ENCODE data around the gene CCDC85A. TPM values are rescaled to one million over a fixed set of nuclear protein-coding genes. Genes with fewer than 3 reads are reported as not detected.
A peak's percentile ranks its signal among the peaks of the same experiment; 100 is the strongest.

CCDC85A gene
- total RNA-seq, 1 donor from 2014 or later: 16.4 TPM

GRCh38 chr2:56297671-56298070 is 113.9 kb downstream of the CCDC85A start:
- no peak for TF ChIP-seq CTCF (IDR thresholded peaks at IDR 0.05; ENCODE audit: unreplicated experiment)
- peaks cover 2% of the 10 kb centered on the region for H3K27me3 Mint-ChIP-seq (ENCODE audit: unreplicated experiment)
- no peaks in the 10 kb centered on the region for H3K36me3 Mint-ChIP-seq (ENCODE audit: low read depth, unreplicated experiment)
- H3K4me1 Mint-ChIP-seq (ENCODE audit: unreplicated experiment): peaks cover 4% of the 10 kb centered on the region
- H3K4me3 Mint-ChIP-seq (ENCODE audit: unreplicated experiment): no peak overlapping the region
- H3K27ac Mint-ChIP-seq (ENCODE audit: unreplicated experiment): no peak overlapping the region
- no peaks in the 10 kb centered on the region for H3K9me3 Mint-ChIP-seq (ENCODE audit: unreplicated experiment)
- no peak for DNase-seq (ENCODE audit: low spot score)

- Mint-ChIP-seq H3K27ac (ENCODE audit: unreplicated experiment) (no peak overlapping the region), H3K4me1 (ENCODE audit: unreplicated experiment) (peaks cover 4% of the 10 kb centered on the region)
- TF ChIP-seq CTCF (IDR thresholded peaks at IDR 0.05; ENCODE audit: unreplicated experiment): no peak
These were observed 115.4 kb downstream of the CCDC85A start for GRCh38 chr2:56299171-56299691.

DNA sequence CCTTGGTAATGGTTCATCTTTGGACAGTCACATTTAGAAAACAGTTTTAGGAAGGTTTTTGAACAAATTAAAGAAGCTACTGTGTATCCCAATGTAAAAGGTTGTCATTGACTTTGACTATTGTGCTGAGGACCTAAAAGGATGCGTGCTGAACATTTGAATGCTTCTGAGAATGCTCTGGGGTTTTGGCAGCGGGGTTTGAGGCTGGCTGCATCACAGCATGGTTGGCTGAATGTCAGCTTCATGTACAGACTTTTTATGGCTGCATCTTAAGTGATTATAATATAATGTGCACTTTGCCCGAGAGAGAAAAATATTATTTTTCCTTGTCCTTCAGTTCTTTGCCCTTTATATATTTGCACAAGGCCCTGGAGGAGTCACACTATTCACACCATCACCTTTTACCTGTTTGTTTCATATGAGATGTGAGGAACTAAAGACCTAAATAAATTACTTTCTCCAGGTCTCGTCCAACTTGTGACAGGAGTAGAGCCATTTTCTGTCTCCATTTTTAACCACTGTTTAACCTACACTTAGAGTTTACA is 125.9 kb downstream of the CCDC85A start:
- H3K27ac Mint-ChIP-seq (ENCODE audit: unreplicated experiment): no peak overlapping the region
- no peak for DNase-seq (ENCODE audit: low spot score)
- H3K36me3 Mint-ChIP-seq (ENCODE audit: low read depth, unreplicated experiment): no peaks in the 10 kb centered on the region
- no peak overlapping the region for H3K4me3 Mint-ChIP-seq (ENCODE audit: unreplicated experiment)
- H3K4me1 Mint-ChIP-seq (ENCODE audit: unreplicated experiment): peaks cover 31% of the 10 kb centered on the region
- H3K9me3 Mint-ChIP-seq (ENCODE audit: unreplicated experiment): no peaks in the 10 kb centered on the region
- no peak for TF ChIP-seq CTCF (IDR thresholded peaks at IDR 0.05; ENCODE audit: unreplicated experiment)
- H3K27me3 Mint-ChIP-seq (ENCODE audit: unreplicated experiment): peaks cover 3% of the 10 kb centered on the region

More at GRCh38 chr2:56299171-56299691, 115.4 kb downstream of the CCDC85A start:
- no peaks in the 10 kb centered on the region for H3K9me3 Mint-ChIP-seq (ENCODE audit: unreplicated experiment)
- no peak for DNase-seq (ENCODE audit: low spot score)
- H3K27me3 Mint-ChIP-seq (ENCODE audit: unreplicated experiment): peaks cover 2% of the 10 kb centered on the region
- no peak overlapping the region for H3K4me3 Mint-ChIP-seq (ENCODE audit: unreplicated experiment)
- H3K36me3 Mint-ChIP-seq (ENCODE audit: low read depth, unreplicated experiment): no peaks in the 10 kb centered on the region

GRCh38 chr2:56313500-56313921 is 129.7 kb downstream of the CCDC85A start:
- H3K9me3 Mint-ChIP-seq (ENCODE audit: unreplicated experiment): no peaks in the 10 kb centered on the region
- H3K4me3 Mint-ChIP-seq (ENCODE audit: unreplicated experiment): no peak overlapping the region
- peaks cover 3% of the 10 kb centered on the region for H3K27me3 Mint-ChIP-seq (ENCODE audit: unreplicated experiment)
- H3K36me3 Mint-ChIP-seq (ENCODE audit: low read depth, unreplicated experiment): no peaks in the 10 kb centered on the region
- TF ChIP-seq CTCF (IDR thresholded peaks at IDR 0.05; ENCODE audit: unreplicated experiment): no peak
- DNase-seq (ENCODE audit: low spot score): no peak
- H3K27ac Mint-ChIP-seq (ENCODE audit: unreplicated experiment): peak overlapping the region; percentile 64
- H3K4me1 Mint-ChIP-seq (ENCODE audit: unreplicated experiment): peaks cover 46% of the 10 kb centered on the region

DNA sequence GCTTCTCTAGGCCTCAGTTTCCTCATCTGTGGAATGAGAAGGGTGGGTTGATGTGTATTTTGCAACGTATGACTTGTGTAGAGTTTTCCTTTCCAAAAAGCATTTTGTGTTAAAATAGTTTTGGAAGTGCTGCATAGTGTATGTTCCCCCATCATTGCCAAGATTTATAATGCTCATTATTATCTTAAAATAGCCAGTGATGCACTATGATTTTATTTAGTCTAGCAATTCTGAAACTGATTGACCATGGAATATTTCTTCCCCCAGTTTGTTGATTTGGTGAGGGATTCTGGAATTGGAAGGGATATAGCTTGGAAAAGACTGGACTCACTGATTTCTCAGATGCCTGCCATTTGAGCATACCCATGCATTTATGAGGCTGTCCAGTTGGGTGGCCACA is 130.6 kb downstream of the CCDC85A start:
- H3K4me3 Mint-ChIP-seq (ENCODE audit: unreplicated experiment): no peak overlapping the region
- DNase-seq (ENCODE audit: low spot score): no peak
- no peaks in the 10 kb centered on the region for H3K9me3 Mint-ChIP-seq (ENCODE audit: unreplicated experiment)
- H3K27ac Mint-ChIP-seq (ENCODE audit: unreplicated experiment): peak overlapping the region; percentile 71
- H3K36me3 Mint-ChIP-seq (ENCODE audit: low read depth, unreplicated experiment): no peaks in the 10 kb centered on the region
- H3K4me1 Mint-ChIP-seq (ENCODE audit: unreplicated experiment): peaks cover 46% of the 10 kb centered on the region
- peaks cover 3% of the 10 kb centered on the region for H3K27me3 Mint-ChIP-seq (ENCODE audit: unreplicated experiment)
- no peak for TF ChIP-seq CTCF (IDR thresholded peaks at IDR 0.05; ENCODE audit: unreplicated experiment)

Measured in endothelial cell (in vitro differentiated cells).